SK-MEL-5 (cell line): Measurements from ENCODE around the gene GRK4. TPM values are rescaled to one million over a fixed set of nuclear protein-coding genes. Genes with fewer than 3 reads are reported as not detected.
A peak's percentile ranks its signal among the peaks of the same experiment; 100 is the strongest.
"Not testable (repeated sequence)": the region's sequence is repeated elsewhere in the genome, so short reads cannot be mapped to it uniquely, and the experiment has no call there.

Experiments used
- DNase-seq: peaks from one replicate; pipeline ENCODE4 v3.0.0-alpha.2; 2016; ENCODE audit warnings: low read depth, low spot score
- in situ Hi-C: cut with HindIII; loops from 2 replicates; pipeline ENCODE4 v1.10.0; 2016; ENCODE audit warnings: low sequenced_read_pairs, high pct_unique_total_duplicates, low pct_unique_long_range_greater_than_20kb
- total RNA-seq: library from RNA; depleted of rRNA; stranded (reverse); fragments of >200 nt; shearing (Covaris generic); gene quantifications from 2 replicates; pipeline ENCODE4 v1.2.3, GENCODE V29; 2014

Gene GRK4
- total RNA-seq, 1 experiment from 2014 or later: 2.2 TPM

DNA sequence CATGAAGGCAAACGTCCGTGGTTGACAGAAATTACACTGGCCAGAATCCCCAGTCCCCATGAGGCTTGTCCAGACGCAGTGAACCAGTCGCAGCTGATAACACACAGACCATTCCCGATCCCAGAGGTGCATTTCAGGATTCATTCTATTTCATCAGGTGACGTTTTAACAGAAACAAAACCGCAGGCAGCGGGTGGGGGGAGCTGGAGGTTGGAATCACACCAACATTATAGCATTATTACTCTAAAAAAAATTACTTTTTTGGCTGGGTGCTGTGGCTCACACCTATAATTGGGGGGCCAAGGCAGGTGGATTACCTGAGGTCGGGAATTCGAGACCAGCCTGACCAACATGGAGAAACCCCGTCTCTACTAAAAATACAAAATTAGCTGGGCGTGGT is 25.4 kb upstream of the GRK4 start:
- no peak for DNase-seq
- in situ Hi-C loops: no loop called here

DNA sequence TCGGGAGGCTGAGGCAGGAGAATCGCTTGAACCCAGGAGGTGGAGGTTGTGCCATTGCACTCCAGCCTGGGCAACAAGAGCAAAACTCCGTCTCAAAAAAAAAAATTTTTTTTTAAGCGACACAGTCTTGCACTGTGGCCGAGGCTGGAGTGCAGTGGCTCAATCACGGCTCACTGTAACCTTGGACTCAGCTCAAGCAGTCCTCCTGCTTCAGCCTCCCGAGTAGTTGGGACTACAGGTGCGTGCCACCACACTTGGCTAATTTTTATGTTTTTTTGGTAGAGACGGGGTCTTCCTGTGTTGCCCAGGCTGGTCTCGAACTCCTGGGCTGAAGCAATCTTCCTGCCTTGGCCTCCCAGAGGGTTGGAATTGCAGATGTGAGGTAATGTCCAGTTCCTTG is 25.0 kb upstream of the GRK4 start:
- DNase-seq, in situ Hi-C loops: not testable (repeated sequence)

DNA sequence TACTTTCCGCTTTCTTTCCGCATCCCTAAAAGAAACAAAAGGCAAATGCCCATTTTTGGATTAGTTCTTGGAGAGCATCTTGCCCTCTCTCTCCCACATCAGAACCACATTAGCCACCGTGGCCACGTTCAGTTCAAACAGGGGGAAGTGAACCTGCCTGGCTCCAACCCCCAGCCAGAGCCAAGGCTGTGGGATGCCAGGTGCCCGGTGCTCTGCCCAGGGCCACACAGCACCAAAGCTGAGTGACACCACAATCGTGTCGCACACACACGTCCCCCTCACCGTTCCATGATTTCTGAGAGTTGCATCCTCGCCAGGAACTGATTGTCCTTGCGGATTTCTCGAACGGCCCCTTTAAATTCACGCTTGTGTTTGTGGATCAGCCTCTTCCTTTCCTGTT is 24.5 kb upstream of the GRK4 start:
- in situ Hi-C loops: no loop called here
- DNase-seq: no peak

DNA sequence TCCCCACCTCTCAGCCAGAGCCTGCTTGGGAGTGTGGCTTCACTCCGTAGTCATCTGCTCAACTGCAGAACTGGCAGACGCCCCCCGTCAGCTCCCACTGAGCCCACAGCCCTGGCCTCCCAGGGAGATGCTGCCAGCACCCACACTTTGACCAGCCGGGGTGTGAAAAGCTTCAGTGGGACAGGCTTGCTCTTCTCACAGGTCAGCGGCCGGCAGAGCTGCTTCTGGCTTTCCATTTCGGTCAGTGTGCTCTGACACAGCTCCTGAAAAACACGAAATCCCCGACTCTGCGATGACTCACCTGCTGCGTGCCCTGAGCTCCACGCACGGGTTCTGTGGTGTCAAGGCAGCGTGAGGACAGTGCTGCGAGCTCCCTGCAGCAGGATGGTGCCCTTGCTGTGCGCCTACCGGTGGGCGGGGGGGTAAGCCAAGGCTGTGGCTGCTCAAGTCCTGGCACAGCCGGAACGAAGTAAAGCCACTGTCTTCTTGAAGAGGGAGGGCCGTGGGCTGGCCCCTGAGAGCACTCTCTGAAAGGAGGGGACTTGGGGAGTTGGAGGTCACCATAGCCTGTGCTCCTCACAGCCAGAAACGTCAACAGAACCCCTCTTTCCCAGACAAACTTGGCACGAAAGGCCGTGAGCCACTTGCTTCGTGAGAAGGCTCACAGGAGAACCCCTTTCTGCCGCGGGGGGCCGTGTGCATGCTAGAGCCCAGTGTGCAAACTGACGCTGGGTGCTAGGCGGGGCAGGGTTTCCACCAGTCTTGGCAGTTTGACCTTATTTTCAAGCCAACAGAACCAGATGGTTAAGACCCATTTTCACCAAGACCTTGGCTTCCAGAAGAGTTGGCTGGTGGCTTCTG is 23.8 kb upstream of the GRK4 start:
- DNase-seq: no peak
- in situ Hi-C loops: no loop called here

DNA sequence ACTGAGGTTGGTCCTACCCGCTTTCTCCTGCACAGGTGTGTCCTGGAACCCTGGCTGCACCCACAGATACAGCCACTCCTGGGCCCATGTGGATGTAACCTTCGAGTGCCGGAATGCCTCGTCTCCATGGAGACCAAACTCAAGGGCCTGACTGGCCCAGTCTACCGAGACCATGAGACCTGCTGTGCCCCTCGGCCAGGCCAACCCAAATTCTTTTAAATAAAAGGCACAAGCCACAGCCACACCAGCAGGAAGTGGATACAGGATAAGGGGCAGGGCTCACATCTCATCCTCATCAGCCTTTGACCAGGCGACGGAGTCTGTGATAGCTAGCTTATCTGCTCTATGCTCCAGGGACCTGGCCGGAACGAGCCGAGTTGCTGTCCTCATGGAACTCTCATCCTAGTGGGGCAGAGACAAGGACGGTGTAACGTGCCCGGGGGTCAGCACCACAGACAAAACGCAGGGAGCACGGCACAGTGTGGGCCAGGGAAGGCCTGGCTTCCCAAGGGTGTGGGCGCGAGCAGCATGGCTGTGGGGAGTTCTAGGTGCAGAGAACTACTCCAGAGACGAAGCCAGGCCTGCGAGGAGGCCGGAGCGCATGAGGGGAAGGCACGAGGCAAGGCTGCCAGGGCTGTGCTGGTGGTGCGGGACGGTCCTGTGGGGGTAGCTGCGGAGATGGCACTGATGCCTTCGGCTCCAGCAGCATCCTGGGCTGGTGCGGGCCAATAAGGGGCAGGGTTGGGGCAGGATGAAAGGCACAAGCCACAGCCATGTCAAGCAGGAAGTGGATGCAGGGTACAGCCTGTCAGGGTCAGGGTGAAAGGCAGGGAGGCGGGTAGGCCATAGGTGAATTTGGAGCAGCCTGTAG is 22.9 kb upstream of the GRK4 start:
- in situ Hi-C loops: no loop called here
- no peak for DNase-seq

DNA sequence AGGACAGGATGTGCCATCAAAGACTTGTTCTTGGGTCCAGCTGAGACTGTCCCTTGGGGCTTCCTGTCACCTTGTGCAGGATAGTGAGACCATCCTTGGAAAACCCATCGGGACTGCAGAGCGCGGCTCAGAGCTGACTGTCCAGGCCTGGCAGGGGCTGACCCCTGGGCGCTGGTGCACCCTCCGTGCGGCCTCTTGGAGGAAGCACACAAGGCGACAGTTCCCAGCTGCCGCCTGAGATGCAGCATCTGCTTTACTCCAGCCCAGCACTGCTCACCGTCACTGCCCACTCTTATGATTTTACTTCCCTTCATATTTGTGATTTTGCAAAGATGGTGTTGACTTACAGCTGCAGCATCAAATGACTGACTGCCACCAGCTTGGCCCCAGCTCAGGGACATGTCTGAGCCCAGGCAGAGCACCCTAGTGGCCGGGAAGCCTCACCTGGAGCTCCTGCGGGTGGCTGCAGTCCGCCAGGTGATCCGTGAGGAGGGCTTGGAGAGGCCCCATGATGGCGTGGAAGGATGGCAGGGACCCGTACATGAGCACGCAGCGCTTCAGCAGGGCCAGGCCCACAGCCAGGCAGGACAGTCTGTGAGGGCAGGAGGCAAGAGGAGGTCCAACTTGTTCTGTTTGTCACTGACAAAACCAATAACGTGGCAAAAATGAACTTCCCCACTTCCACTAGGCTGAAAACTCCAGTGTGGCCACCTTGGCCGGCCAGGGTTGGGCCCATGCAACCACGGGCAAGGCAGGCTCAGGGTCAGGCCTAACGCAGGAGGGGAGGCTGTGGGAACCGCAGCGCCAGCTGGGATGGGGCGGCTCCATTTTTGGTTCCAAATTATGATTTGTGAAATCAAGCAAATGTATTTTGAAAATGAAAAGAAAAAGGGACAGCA is 22.0 kb upstream of the GRK4 start:
- no peak for DNase-seq

DNA sequence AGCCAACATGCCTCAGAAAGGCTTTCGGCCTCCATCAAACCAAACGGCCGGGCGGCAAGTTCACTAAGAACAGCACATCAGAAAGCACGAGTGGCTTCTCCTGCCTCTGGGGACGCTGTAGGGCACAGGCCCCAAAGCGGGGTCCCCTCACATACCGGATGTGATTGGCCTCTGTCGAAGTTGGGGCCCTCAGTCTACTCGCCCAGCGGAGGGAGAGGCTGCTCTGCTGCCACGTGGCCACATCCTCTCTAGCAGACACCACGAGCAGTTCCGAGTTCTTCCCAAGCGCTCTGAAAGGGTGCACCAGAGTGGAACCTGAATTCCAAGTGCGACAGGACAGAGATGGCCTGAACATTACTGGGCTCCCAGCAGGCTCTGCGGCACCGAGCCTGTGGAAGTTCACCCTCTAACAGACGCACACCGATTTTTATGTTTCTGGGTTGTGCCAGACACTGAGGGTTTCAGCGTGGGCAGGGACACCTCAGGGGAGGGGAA is 21.3 kb upstream of the GRK4 start:
- no peak for DNase-seq
- in situ Hi-C loops: no loop called here

More for the DNA sequence above, 22.0 kb upstream of the GRK4 start:
- in situ Hi-C loops: no loop called here

DNA sequence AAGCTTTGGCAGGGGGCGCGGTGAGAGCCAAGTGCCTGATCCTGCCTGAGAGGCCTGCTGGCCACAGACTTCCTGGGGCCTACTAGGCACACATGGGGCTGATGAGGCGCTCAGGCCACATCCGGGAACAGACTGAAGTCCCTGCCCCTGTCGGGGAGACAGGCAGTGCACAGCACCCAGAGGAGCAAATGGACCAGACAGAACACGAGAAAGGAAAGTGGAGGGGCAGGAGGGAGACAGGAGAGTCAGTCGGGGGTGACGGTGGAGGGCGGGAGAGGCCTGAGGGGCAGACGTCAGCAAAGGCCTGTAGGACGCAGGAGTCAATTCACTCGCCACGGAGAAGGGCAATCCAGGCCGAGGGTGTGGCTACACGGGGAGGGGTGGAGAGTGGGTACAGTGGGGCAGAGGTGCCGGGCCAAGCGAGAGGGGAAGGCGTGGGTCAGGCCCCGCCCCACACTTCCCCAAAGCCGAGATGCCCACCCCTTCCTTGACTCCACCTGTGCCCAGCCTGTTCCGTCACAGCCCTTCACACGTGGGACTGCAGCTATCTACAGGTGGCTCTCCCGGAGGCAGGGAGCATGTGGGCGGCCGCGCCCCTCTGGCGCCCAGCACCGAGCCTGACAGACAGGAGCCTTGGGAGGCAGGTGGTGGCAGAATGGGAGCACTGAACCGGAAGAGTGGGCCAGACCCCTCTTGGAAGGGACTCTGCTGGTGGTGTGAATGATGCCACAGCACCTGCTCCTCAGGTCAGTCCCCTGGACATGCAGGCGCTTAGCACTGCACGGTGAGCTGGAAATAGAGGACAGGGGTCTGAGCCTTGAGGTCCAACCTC is 20.6 kb upstream of the GRK4 start:
- in situ Hi-C loops: no loop called here
- DNase-seq: no peak

DNA sequence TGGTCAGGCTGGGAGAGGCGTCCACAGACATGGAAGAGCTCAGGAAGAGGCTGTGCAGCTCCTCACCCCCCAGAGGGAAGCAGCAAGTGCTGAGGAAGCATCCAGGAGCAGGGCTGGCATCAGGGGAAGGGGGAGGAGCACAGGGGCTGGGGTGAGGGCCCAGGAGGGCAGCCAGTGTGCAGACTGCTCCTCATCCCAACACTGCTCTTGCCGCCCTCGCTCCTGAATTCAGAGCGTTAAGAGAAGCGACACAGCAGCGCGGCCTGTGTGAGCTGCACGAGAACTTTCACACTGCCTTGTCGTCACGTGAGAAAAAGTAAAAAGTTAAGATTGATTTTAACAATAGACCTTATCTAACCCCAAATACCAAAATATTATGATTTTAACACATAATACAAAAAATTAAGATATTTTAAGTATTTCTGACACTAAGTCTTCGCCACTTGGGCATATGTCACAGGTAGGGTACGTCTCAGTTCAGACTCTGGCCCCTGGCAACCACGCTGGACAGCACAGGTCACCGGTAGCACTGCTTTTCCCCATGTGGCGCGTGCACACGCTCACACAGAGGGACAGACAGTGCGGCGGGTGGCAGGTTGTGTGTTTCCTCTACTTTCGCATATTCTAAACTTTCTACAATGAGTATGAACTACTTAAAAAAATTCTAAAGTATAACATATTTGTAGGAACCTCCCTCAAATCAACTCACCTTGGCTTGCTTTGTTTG is 19.8 kb upstream of the GRK4 start:
- no peak for DNase-seq
- in situ Hi-C loops: no loop called here

DNA sequence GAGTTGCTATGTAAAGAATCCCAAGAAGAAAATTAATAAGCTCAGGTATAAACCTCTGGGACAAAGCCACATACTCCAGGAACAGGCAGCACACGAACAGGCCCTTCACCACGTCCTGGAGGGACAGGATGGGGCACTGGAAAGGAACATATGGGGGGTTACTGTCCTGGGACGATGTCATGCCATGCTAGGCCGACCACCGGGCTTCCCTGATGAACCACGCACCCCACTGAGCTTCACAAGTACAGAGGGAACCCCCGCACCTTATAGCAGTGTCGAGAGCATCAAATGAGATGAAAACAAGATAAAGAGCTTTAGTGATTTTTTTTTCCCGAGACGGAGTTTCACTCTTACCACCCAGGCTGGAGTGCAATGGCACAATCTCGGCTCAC is 19.3 kb upstream of the GRK4 start:
- in situ Hi-C loops: no loop called here
- DNase-seq: no peak

DNA sequence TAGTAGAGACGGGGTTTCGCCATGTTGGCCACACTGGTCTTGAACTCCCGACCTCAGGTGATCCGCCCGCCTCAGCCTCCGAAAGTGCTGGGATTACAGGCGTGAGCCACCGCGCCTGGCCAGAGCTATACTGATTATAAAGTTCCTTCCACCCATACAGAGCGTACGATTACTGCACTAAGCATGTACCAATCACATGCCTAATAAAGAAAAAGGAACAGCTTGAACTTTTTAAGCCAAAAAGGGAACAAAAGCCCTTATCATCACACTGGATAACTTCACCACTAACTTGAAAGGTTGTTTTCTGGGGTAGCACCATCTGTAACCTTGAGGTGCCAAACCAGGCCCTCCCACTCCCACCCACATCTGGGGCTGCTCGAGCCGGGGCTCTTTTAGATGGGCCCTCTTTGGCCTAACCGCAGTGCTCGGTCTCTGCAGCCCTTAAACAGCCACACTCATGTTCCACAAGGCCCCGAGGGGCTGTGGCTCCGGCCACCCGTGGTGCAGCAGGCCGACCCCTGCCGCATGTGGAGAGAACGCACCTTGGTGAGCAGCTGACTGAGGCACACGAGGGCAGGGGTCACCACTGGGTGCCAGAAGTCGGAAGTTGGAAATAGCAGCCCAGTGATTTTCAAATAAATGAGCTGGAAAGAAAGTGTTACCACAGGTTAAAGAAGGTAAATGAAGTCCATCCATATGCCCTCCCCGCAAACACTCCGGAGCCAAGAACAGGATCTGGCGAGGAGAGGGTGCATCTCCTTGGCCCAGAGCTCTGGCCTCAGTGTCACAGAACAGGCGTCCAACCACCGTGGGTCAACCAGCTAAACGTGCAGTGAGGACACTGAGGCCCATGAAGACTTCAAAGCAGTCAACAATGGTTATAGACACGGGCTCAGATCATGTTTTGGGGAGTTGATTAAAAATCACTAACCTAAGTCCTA is 18.5 kb upstream of the GRK4 start:
- in situ Hi-C loops: no loop called here
- DNase-seq: no peak

DNA sequence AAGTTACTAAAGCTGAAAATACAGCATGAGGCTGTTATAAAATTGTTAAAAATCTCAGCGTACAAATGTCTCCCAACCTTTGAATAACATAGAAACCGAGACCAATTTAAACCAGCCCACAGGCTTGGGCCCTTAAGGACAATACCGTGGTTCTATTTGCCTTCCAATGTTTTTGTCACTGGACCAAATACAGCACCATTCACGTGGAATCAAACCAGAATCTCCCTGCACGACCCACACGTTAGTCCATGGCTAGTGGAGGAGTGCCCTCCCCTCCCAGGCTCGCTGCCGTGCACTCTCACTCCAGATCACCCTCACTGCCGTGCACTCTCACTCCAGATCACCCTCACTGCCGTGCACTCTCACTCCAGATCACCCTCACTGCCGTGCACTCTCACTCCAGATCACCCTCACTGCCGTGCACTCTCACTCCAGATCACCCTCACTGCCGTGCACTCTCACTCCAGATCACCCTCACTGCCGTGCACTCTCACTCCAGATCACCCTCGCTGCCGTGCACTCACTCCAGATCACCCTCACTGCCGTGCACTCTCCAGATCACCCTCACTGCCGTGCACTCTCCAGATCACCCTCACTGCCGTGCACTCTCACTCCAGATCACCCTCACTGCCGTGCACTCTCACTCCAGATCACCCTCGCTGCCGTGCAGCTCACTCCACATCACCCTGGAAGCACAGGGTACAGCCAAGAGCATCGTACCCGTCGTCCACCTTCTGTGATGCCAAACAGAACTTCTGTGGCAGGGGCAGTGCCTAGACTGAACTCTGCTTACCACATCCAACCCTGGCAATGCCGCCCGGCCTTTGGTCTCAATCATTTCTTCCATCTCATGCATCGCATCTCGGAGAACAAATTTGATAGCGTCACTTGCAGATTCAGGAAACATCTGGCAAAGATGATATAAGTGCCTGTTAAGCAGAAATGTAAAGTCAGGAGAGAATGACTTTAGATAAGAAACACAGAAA is 17.5 kb upstream of the GRK4 start:
- in situ Hi-C loops, DNase-seq: not testable (repeated sequence)

DNA sequence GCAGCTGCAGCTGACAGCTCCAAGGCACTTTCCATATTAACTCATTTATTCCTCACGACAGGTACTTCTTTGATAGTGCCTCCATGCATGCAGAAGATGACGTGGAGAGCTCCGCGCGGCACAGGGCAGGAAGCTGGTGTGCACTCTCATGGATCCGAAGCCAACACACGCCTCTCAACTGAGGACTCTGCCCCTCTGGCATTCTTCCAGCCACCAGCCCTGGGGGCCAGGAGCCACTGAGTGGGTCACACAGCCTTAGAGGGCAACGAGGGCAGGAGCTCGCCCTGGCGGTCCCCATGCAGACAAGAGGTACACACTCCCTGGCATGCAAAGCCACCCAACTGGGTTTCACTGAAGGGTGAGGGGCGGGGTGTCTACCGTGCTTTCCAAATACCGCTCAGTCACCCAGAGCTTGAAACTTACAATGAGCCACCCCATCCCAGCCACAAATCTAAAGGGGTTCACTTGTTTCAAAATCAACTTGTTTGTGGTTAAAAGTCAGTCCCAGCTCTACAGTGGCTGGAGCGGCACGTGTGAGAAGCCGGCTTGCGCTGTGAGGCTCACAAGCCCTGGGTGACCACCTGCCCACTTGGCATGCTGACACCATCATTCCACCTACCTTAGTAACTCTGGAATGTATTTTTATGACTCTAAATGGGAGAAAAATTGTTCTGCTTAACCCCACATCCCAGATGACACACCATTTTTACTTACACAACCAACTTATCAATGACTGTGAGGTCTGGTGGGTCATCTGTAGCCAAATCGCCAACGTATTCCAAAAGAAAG is 16.4 kb upstream of the GRK4 start:
- in situ Hi-C loops: no loop called here
- DNase-seq: no peak

DNA sequence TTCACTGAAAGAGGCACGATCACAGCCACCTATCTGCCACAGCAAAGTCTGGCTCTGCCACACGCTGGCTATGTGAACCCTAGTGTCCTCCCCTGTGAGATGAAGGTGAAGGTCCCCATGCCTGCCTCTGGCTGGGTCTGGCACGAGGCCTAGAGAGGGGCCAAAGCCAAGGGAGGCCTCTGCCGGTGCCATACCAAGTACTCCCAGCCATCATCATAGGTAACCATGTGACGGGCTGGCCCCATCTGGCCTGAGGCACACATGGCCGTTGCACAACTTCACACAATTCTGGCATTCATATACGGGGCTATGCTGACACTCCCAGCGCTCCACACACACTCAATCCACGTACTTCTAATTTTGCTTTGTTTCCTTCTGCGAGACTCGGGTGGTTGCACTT is 15.4 kb upstream of the GRK4 start:
- peak; percentile 86 for DNase-seq
- in situ Hi-C loops: no loop called here
